ENCODE results near the gene ITGBL1. TPM values are rescaled to one million over a fixed set of nuclear protein-coding genes. Genes with fewer than 3 reads are reported as not detected.

ITGBL1 gene
- total RNA-seq, 4 donors from 2014 or later, result 0.27 to 2.6 (median 0.83) TPM; not detected in 1

DNA sequence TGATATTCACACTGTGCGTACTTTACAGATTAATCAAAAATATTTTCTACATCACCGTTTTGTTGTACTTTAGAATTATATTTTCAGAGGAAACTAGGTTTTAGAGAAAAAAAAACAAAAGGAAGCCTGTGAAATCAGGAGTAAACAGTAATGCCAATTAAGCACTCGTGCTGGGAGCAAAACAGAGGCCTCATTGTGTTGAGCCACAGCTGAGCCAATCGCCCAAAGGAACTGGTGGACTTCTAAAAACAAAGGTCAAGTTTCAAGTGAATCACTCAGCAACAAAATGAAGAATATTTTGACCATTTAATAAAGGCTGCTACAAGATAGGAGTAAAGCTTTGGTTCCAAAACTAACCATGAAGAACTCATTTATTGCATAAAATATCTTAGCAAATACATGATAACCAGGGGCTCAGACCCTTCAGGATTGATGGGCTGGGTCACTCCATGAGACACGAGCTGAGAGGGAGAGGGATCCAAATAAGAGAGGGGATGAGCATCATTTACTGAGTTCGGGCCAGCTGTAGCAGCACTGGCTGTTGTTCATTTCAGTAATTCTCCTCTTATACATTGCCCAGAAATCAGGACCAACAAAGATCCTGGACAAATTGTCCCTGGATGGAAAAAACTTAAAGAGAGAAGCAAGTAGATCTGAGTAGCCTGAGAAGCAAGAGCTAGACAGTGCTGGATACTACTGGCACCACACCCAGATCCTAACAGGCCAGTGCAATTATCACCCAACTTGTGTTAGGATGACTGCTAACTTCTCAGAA lies 27.9 kb upstream of the ITGBL1 start:
- TF ChIP-seq, protein P1, sequence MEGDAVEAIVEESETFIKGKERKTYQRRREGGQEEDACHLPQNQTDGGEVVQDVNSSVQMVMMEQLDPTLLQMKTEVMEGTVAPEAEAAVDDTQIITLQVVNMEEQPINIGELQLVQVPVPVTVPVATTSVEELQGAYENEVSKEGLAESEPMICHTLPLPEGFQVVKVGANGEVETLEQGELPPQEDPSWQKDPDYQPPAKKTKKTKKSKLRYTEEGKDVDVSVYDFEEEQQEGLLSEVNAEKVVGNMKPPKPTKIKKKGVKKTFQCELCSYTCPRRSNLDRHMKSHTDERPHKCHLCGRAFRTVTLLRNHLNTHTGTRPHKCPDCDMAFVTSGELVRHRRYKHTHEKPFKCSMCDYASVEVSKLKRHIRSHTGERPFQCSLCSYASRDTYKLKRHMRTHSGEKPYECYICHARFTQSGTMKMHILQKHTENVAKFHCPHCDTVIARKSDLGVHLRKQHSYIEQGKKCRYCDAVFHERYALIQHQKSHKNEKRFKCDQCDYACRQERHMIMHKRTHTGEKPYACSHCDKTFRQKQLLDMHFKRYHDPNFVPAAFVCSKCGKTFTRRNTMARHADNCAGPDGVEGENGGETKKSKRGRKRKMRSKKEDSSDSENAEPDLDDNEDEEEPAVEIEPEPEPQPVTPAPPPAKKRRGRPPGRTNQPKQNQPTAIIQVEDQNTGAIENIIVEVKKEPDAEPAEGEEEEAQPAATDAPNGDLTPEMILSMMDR (IDR thresholded peaks at IDR 0.05), result no peak
- TF ChIP-seq POLR2A (IDR thresholded peaks at IDR 0.05), result no peak
- no peaks in the 10 kb centered on the region for H3K9me3 ChIP-seq
- no peak overlapping the region for H3K4me3 ChIP-seq
- no peak overlapping the region for H3K27ac ChIP-seq
- no peaks in the 10 kb centered on the region for H3K4me1 ChIP-seq
- no peaks in the 10 kb centered on the region for H3K36me3 ChIP-seq
- no peaks in the 10 kb centered on the region for H3K27me3 ChIP-seq
- no peak for DNase-seq

DNA sequence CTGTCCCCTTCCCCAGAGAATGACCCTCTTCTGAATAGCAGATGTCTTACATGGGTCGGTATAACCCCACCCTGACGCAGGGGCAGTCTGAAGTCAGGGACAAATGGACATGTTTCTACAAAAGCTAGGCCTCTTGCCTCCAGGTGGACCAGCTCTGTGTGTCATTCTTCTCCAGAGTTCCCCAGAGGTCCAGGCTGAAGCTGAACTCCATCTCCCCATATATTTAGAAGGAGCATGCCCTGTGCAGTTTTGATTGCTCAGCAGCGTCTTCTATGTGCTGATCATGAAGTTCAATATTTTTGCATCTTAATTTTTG lies 27.4 kb upstream of the ITGBL1 start:
- no peak for TF ChIP-seq POLR2A (IDR thresholded peaks at IDR 0.05)
- TF ChIP-seq, protein P1 (IDR thresholded peaks at IDR 0.05), result no peak
- H3K4me3 ChIP-seq, result no peak overlapping the region
- no peaks in the 10 kb centered on the region for H3K36me3 ChIP-seq
- no peak for DNase-seq
- no peak overlapping the region for H3K27ac ChIP-seq
- no peaks in the 10 kb centered on the region for H3K9me3 ChIP-seq
- H3K27me3 ChIP-seq, result no peaks in the 10 kb centered on the region
- H3K4me1 ChIP-seq, result no peaks in the 10 kb centered on the region

DNA sequence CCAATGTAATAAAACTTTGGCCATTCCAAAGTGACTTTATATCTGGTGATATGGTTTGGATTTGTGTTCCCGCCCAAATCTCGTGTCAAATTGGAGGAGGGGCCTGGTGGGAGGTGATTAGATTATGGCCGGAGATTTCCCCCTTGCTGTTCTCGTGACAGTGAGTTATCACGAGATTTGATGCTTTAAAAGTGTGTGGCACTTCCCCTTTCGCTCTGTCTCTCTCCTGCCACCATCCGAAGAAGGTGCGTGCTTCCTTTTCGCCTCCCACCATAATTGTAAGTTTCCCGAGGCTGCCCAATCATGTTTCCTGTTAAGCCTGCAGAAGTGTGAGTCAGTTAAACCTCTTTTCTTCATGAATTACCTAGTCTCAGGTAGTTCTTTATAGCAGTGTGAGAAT lies 26.9 kb upstream of the ITGBL1 start:
- Histone ChIP-seq H3K9me3 (no peaks in the 10 kb centered on the region), H3K27me3 (no peaks in the 10 kb centered on the region), H3K4me3 (no peak overlapping the region), H3K4me1 (no peaks in the 10 kb centered on the region), H3K36me3 (no peaks in the 10 kb centered on the region), H3K27ac (no peak overlapping the region)
- DNase-seq, result no peak
- no peak for TF ChIP-seq POLR2A (IDR thresholded peaks at IDR 0.05)
- TF ChIP-seq, protein P1 (IDR thresholded peaks at IDR 0.05), result no peak

DNA sequence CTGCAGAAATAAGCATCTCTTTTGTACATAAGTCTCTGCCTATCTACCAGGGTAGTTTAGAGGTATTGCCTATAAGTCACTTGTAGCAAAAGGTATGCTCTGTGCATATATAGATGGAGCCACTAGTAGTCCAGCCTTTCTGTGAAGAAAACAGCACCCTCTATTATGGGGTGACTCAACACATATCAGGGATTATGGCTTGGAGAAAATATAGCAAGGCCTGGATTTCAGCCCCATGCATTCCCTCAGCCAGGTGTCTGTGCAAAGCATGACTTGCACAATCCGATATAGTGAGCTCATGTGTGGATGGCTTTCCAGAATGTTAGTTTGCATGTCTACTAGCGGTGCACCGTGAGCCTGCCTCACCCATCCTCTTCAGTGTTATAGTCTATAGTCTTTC lies 22.7 kb upstream of the ITGBL1 start:
- H3K36me3 ChIP-seq, result no peaks in the 10 kb centered on the region
- no peak overlapping the region for H3K27ac ChIP-seq
- TF ChIP-seq POLR2A (IDR thresholded peaks at IDR 0.05), result no peak
- TF ChIP-seq, protein P1 (IDR thresholded peaks at IDR 0.05), result no peak
- H3K9me3 ChIP-seq, result no peaks in the 10 kb centered on the region
- no peak for DNase-seq
- no peaks in the 10 kb centered on the region for H3K27me3 ChIP-seq
- no peak overlapping the region for H3K4me3 ChIP-seq
- no peaks in the 10 kb centered on the region for H3K4me1 ChIP-seq

DNA sequence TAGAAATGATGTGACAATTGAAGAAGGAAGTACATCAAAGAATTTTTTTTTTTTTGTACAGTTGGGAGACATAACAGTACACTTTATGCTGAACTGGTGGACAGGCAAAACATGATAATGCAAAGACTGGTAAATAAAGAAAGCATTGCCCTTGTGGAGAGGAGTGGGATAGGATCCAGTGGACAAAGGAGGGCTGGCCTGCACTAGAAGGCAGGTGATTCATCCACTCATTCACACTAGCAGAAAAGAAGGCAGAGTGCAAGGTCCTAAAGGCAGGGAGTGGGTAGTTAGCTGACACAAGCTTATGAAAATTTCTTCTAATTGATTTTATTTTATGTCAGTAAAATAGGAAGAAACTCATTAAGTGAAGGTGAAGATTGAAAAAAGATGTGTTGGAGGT lies 18.6 kb upstream of the ITGBL1 start:
- Histone ChIP-seq H3K27ac (no peak overlapping the region), H3K4me3 (no peak overlapping the region), H3K4me1 (no peaks in the 10 kb centered on the region), H3K9me3 (no peaks in the 10 kb centered on the region), H3K36me3 (no peaks in the 10 kb centered on the region), H3K27me3 (no peaks in the 10 kb centered on the region)
- DNase-seq, result no peak
- no peak for TF ChIP-seq POLR2A (IDR thresholded peaks at IDR 0.05)
- TF ChIP-seq, protein P1 (IDR thresholded peaks at IDR 0.05), result no peak

DNA sequence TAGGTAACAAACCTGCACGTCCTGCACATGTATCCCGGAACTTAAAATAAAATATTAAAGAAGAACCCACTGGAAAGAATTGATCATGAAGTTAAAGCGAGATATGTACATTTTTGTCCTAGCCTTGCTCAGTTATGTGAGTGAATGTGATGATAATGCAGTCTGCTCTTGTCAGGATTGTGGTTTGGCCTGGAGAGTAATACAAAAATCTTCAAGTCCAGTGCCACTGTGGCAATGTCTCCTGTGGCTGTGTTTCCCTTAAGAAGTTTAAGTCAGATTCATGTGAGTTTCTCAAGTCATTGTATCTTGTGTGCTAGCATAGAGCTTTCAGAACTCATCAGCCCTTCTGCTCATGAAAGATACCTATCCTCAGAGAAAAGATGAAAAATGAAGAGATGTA lies 18.0 kb upstream of the ITGBL1 start:
- Histone ChIP-seq H3K27ac (no peak overlapping the region), H3K36me3 (no peaks in the 10 kb centered on the region), H3K9me3 (no peaks in the 10 kb centered on the region), H3K4me3 (no peak overlapping the region), H3K4me1 (no peaks in the 10 kb centered on the region), H3K27me3 (no peaks in the 10 kb centered on the region)
- no peak for DNase-seq
- no peak for TF ChIP-seq POLR2A (IDR thresholded peaks at IDR 0.05)
- TF ChIP-seq, protein P1 (IDR thresholded peaks at IDR 0.05), result no peak

Measured in Peyer's patch (tissue), 4 donors.